ENCODE measurements around the gene SLC35F1. TPM values are rescaled to one million over a fixed set of nuclear protein-coding genes. Genes with fewer than 3 reads are reported as not detected.
A peak's percentile ranks its signal among the peaks of the same experiment; 100 is the strongest.

Gene SLC35F1
- total and polyA plus RNA-seq, 2 donors (not counting 3 experiments of a cell fraction or from before 2014, with no cell fraction given), result not detected

GRCh38 chr6:118318648-118319047, 411.6 kb downstream of the SLC35F1 start:
- ChIA-PET CTCF (no interaction called here), POLR2A (no interaction called here)
- peak; percentile 6 for DNase-seq (ENCODE audit: low read depth, low spot score)
- no peak overlapping the region for H3K4me3 ChIP-seq (replicated peaks in 1 of 3; ENCODE audit: insufficient read depth in 1 of 3, low read depth in 1 of 3, low read length in 3 of 3)
- TF ChIP-seq, protein P1, sequence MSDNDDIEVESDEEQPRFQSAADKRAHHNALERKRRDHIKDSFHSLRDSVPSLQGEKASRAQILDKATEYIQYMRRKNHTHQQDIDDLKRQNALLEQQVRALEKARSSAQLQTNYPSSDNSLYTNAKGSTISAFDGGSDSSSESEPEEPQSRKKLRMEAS (IDR thresholded peaks at IDR 0.05; ENCODE audit: insufficient read depth, insufficient read length), result no peak
- TF ChIP-seq MYC (IDR thresholded peaks at IDR 0.05; ENCODE audit: low read depth, low read length), result no peak
- no peak for TF ChIP-seq FOS (IDR thresholded peaks at IDR 0.05; ENCODE audit: borderline replicate concordance, insufficient read depth, low read length)
- no peak for TF ChIP-seq CTCF (IDR thresholded peaks at IDR 0.05; ENCODE audit: extremely low read depth in 1 of 2, insufficient read depth in 1 of 2, low read depth in 1 of 2, low read length in 2 of 2)
- no peak for TF ChIP-seq JUN (IDR thresholded peaks at IDR 0.05; ENCODE audit: borderline replicate concordance, insufficient read depth, insufficient read length, low read depth)
- TF ChIP-seq EZH2 (IDR thresholded peaks at IDR 0.05; ENCODE audit: borderline replicate concordance, low read depth, low read length, severe bottlenecking), result no peak
- TF ChIP-seq POLR2A (IDR thresholded peaks at IDR 0.05; ENCODE audit: low read depth, low read length), result no peak
- H3K27me3 ChIP-seq (ENCODE audit: control insufficient read depth in 2 of 2, insufficient read depth in 2 of 2, low read length in 2 of 2), result no peaks in the 10 kb centered on the region
- no peaks in the 10 kb centered on the region for H3K9me3 ChIP-seq (replicated peaks; ENCODE audit: control insufficient read depth, insufficient read depth, low read length)
- no peaks in the 10 kb centered on the region for H3K36me3 ChIP-seq (ENCODE audit: control insufficient read depth in 2 of 2, extremely low read depth in 1 of 2, insufficient read depth in 2 of 2, low read length in 2 of 2)
- no peak for FAIRE-seq
- no peak overlapping the region for H3K4me2 ChIP-seq (ENCODE audit: insufficient read depth, low read length)
- intact Hi-C loops (cut with micrococcal nuclease), result no loop called here
- dilution Hi-C loops (cut with MboI; ENCODE audit: extremely low pct_ligation_motif_present, low sequenced_read_pairs), result no loop called here
- H3K27ac ChIP-seq (ENCODE audit: insufficient read depth, low read depth, low read length), result no peak overlapping the region
- H2AFZ ChIP-seq (ENCODE audit: low read depth, low read length), result no peak overlapping the region
- H3K9ac ChIP-seq (replicated peaks; ENCODE audit: extremely low read depth, insufficient read depth, low read length), result no peak overlapping the region
- no TSS peak for BruUV-seq (replicated peaks)
- H3K79me2 ChIP-seq (ENCODE audit: control insufficient read depth, insufficient read depth, low read length), result no peaks in the 10 kb centered on the region
- H3K4me1 ChIP-seq (ENCODE audit: control insufficient read depth, extremely low read depth, insufficient read depth, low read length), result no peaks in the 10 kb centered on the region
- H4K20me1 ChIP-seq (replicated peaks; ENCODE audit: control insufficient read depth, extremely low read depth, insufficient read depth, low read length), result no peaks in the 10 kb centered on the region
- H3K9me1 ChIP-seq (replicated peaks; ENCODE audit: control insufficient read depth, extremely low read depth, insufficient read depth, low read length), result no peaks in the 10 kb centered on the region

All from endothelial cell of umbilical vein (primary cell).